K562 (cell line): Measurements from ENCODE around the gene AKAP6. TPM values are rescaled to one million over a fixed set of nuclear protein-coding genes. Genes with fewer than 3 reads are reported as not detected.

Source experiments
- ATAC-seq: fragments of 200-7000 bp; cut with Tn5 transposase; 3 replicates; pipeline ENCODE4 v1.9.1; 2020; ENCODE audit warnings: moderate library complexity
- BruUV-seq: library from RNA; stranded (reverse); fragments of 400-500 nt; replicated peaks from 2 replicates; lab custom pipeline; 2021; lab: Mats Ljungman, UMichigan
- CTCF ChIA-PET: fragments of 300-600 bp; formaldehyde crosslinking; extraction: SDS; loops from one replicate; lab custom pipeline; 2021; ENCODE audit warnings: low intra/inter-chr PET ratio; lab: Yijun Ruan, JAX
- POLR2A ChIA-PET: fragments of 300-600, 350-650 bp; sonication (Branson Sonifier 250); formaldehyde crosslinking; extraction: SDS; loops from one replicate; lab custom pipeline; 2021; ENCODE audit warnings: antibody characterized with exemption, inconsistent platforms; lab: Yijun Ruan, JAX
- DNase-seq, 4 experiments: peaks; one replicate each; pipeline versions ENCODE4 v3.0.0 to v3.0.0-alpha.2; 2011 to 2018; ENCODE audit warnings: low spot score in 3 of 4, mixed read lengths in 3 of 4; ENCODE audit errors: extremely low read depth in 1 of 4
- FAIRE-seq: peaks from 2 replicates; lab custom pipeline; 2011; peaks lifted over from hg19 to GRCh38; lab: Jason Lieb, UNC
- H2AFZ ChIP-seq: 2 replicates; pipeline ENCODE4 v1.6.0; 2011; ENCODE audit warnings: low read depth, low read length, control low read depth, inconsistent platforms
- H3K27ac ChIP-seq: fragments of 200-600 bp; 3 replicates; pipeline ENCODE4 v1.8.0; 2011; ENCODE audit warnings: low read depth, mild to moderate bottlenecking, control low read depth, inconsistent platforms, low read length, moderate library complexity, mixed read lengths; ENCODE audit errors: extremely low read depth
- H3K27me3 ChIP-seq, 2 experiments: fragments of 300-600 bp in 1 of 2; 2 replicates in 1 of 2; 3 replicates in 1 of 2; pipeline versions ENCODE4 v1.6.0 to v1.8.0; 2011; ENCODE audit warnings: inconsistent platforms in 2 of 2, low read length in 2 of 2, mild to moderate bottlenecking in 1 of 2, mixed read lengths in 1 of 2, moderate library complexity in 1 of 2; ENCODE audit not compliant: control insufficient read depth in 2 of 2, insufficient read depth in 2 of 2
- H3K36me3 ChIP-seq: fragments of 300-600 bp; 3 replicates; pipeline ENCODE4 v1.8.0; 2011; ENCODE audit warnings: mild to moderate bottlenecking, low read length, inconsistent platforms; ENCODE audit not compliant: control insufficient read depth, insufficient read depth
- H3K4me1 ChIP-seq, 2 experiments: fragments of 200-600 bp in 1 of 2; replicated peaks in 1 of 2; 2 replicates in 1 of 2; 3 replicates in 1 of 2; pipeline versions ENCODE4 v1.5.1 to v1.8.0; 2011; ENCODE audit warnings: inconsistent platforms in 2 of 2, low read length in 2 of 2, mild to moderate bottlenecking in 1 of 2, mixed read lengths in 1 of 2, moderate library complexity in 1 of 2; ENCODE audit not compliant: control insufficient read depth in 2 of 2, insufficient read depth in 2 of 2
- H3K4me2 ChIP-seq: 2 replicates; pipeline ENCODE4 v1.6.1; 2011; ENCODE audit warnings: low read length, control low read depth, inconsistent platforms, mixed read lengths; ENCODE audit not compliant: insufficient read depth
- H3K4me3 ChIP-seq: fragments of 200-600 bp; sonication (generic), shearing (Covaris generic); 2 replicates; pipeline ENCODE4 v1.5.1; 2016; ENCODE audit warnings: control low read depth, inconsistent platforms
- H3K79me2 ChIP-seq: fragments of 200-600 bp; 3 replicates; pipeline ENCODE4 v1.8.0; 2011; ENCODE audit warnings: low read length, inconsistent platforms; ENCODE audit not compliant: control insufficient read depth, insufficient read depth
- H3K9ac ChIP-seq, 2 experiments: 2 replicates each; pipeline versions ENCODE4 v1.6.0 to v1.6.1; 2011; ENCODE audit warnings: low read depth in 2 of 2, low read length in 2 of 2, control low read depth in 1 of 2, inconsistent platforms in 1 of 2, mild to moderate bottlenecking in 1 of 2, mixed read lengths in 1 of 2; ENCODE audit not compliant: insufficient read depth in 1 of 2
- H3K9me1 ChIP-seq: one replicate; pipeline ENCODE4 v1.6.0; 2011; ENCODE audit warnings: inconsistent platforms, mild to moderate bottlenecking, low read length, moderate library complexity; ENCODE audit not compliant: control insufficient read depth, insufficient read depth
- H3K9me3 ChIP-seq: replicated peaks from 2 replicates; pipeline ENCODE4 v1.5.1; 2011; ENCODE audit warnings: low read depth, low read length, inconsistent platforms; ENCODE audit not compliant: control insufficient read depth, insufficient read depth
- H4K20me1 ChIP-seq: replicated peaks from 2 replicates; pipeline ENCODE4 v1.6.1; 2011; ENCODE audit warnings: low read length, inconsistent platforms, mixed read lengths; ENCODE audit not compliant: control insufficient read depth, insufficient read depth
- ARNT ChIP-seq, 2 experiments: fragments of 450-650 bp; IDR thresholded peaks; 2 replicates each; pipeline ENCODE4 v1.6.1; 2016; ENCODE audit warnings: mild to moderate bottlenecking in 1 of 2
- CTCF ChIP-seq, 3 experiments: IDR thresholded peaks in 2 of 3; conservative IDR thresholded peaks in 1 of 3; 2 replicates each; pipeline ENCODE4 v1.5.1; 2011 to 2012; ENCODE audit warnings: low read length in 3 of 3, mild to moderate bottlenecking in 3 of 3, control low read depth in 2 of 3, improper control_type of control experiment in 1 of 3, inconsistent platforms in 1 of 3, low read depth in 1 of 3, mixed read lengths in 1 of 3, moderate library complexity in 1 of 3; ENCODE audit not compliant: insufficient read depth in 2 of 3
- CXXC5 ChIP-seq: fragments of 250-450 bp; sonication (Bioruptor Pico); IDR thresholded peaks from 2 replicates; pipeline ENCODE4 v1.8.0; 2022; ENCODE audit warnings: inconsistent platforms, mild to moderate bottlenecking, moderate library complexity
- HES1 ChIP-seq: fragments of 450-650 bp; IDR thresholded peaks from 2 replicates; pipeline ENCODE4 v1.6.1; 2016; ENCODE audit warnings: low read depth, mild to moderate bottlenecking, moderate library complexity
- HLTF ChIP-seq: fragments of 450-650 bp; IDR thresholded peaks from 2 replicates; pipeline ENCODE4 v1.6.1; 2016
- PHF8 ChIP-seq: fragments of 200-600 bp; sonication (generic); IDR thresholded peaks from 2 replicates; pipeline ENCODE4 v1.6.1; 2012; ENCODE audit warnings: mixed run types, mild to moderate bottlenecking, inconsistent platforms, low read length, moderate library complexity, borderline replicate concordance
- PML ChIP-seq: IDR thresholded peaks from 2 replicates; pipeline ENCODE4 v1.6.1; 2012; ENCODE audit warnings: low read length, inconsistent platforms
- SIX5 ChIP-seq, 2 experiments: IDR thresholded peaks; 2 replicates each; pipeline ENCODE4 v1.6.1; 2011; ENCODE audit warnings: low read length in 2 of 2, borderline replicate concordance in 1 of 2, low read depth in 1 of 2, mild to moderate bottlenecking in 1 of 2, moderate library complexity in 1 of 2; ENCODE audit not compliant: insufficient read depth in 1 of 2
- SMAD1 ChIP-seq: fragments of 150-350 bp; IDR thresholded peaks from 2 replicates; pipeline ENCODE4 v1.6.1; 2014; ENCODE audit warnings: low read length, low read depth; ENCODE audit not compliant: partially characterized antibody
- SRSF3 ChIP-seq: fragments of 200-400 bp; formaldehyde crosslinking; IDR thresholded peaks from 2 replicates; pipeline ENCODE4 v1.6.1; 2016; ENCODE audit warnings: mild to moderate bottlenecking, low read length, moderate library complexity; ENCODE audit not compliant: insufficient read depth
- TAF15 ChIP-seq: fragments of 200-400 bp; formaldehyde crosslinking; IDR thresholded peaks from 2 replicates; pipeline ENCODE4 v1.6.1; 2017; ENCODE audit warnings: mild to moderate bottlenecking, low read depth, low read length, moderate library complexity
- ZFX ChIP-seq: sonication (generic); formaldehyde crosslinking; IDR thresholded peaks from 2 replicates; pipeline ENCODE4 v1.8.0; 2022; ENCODE audit warnings: mild to moderate bottlenecking, missing genetic modification reagents, moderate library complexity
- ZNF764 ChIP-seq: fragments of 250-450 bp; sonication (Bioruptor Pico); IDR thresholded peaks from 2 replicates; pipeline ENCODE4 v1.4.0; 2020; ENCODE audit warnings: low read depth, mild to moderate bottlenecking, moderate library complexity
- WGBS: fragments of 100-300 bp; shearing (Covaris generic); methylation state at CpG from one replicate; pipeline ENCODE4 v1.1.6; 2016; ENCODE audit warnings: low coverage, mixed read lengths; ENCODE audit not compliant: insufficient coverage; ENCODE audit errors: missing lambda C conversion rate; 5-methylcytosine and 5-hydroxymethylcytosine counted together
- in situ Hi-C: fragments of 300-500 bp; cut with MboI; formaldehyde crosslinking; loops from 4 replicates; pipeline ENCODE4 v1.15.0; 2018; ENCODE audit warnings: inconsistent platforms, mixed read lengths
- intact Hi-C: fragments of 100-400 bp; cut with micrococcal nuclease; formaldehyde crosslinking; loops from 2 replicates; pipeline ENCODE4 v1.14.2; 2022
- polyA plus RNA-seq, 8 experiments: library from polyadenylated mRNA; depleted of rRNA in 4 of 8; stranded (reverse) in 5 of 8; unstranded in 3 of 8; fragments of >200 nt; fragmentation: Nextera tagmentation in 2 of 8; fragmentation: Illumina TruSeq in 1 of 8; extraction: Ambion mirVana in 2 of 8; extraction: Trizol in 1 of 8; gene quantifications; 2 replicates each; pipeline versions ENCODE4 v1.2.1 to v1.2.3, GENCODE V29; 2011 to 2014; ENCODE audit warnings: inconsistent platforms in 1 of 8, missing spikeins in 1 of 8
- total RNA-seq, 7 experiments: library from RNA; depleted of rRNA in 6 of 7; stranded (reverse); fragments of >200 nt in 6 of 7; fragmentation: Illumina TruSeq in 2 of 7; extraction: Trizol in 2 of 7; gene quantifications; 2 replicates each; pipeline versions ENCODE4 v1.2.1 to v1.2.3, GENCODE V29; 2011 to 2021; ENCODE audit warnings: low replicate concordance in 1 of 7

The AKAP6 gene
- total and polyA plus RNA-seq, 9 of the 15 experiments (the other 6 are each of a cell fraction or from before 2014, with no cell fraction given): 0.03 to 1.7 (median 0.48) TPM

- no peak for TF ChIP-seq PHF8
- TF ChIP-seq, all 486 proteins: peak for 0
Measured at GRCh38 chr14:32536175-32536574, 207.1 kb downstream of the AKAP6 start (continued).

- no peaks in the 10 kb centered on the region for H3K36me3 ChIP-seq
- ChIA-PET POLR2A (no interaction called here), CTCF (no interaction called here)
- H2AFZ ChIP-seq: no peak overlapping the region
- no peaks in the 10 kb centered on the region for H3K4me1 ChIP-seq
- DNase-seq (no peak), ATAC-seq (no peak), FAIRE-seq (no peak)
- intact Hi-C loops: no loop called here
- H3K9me1 ChIP-seq: no peaks in the 10 kb centered on the region
- WGBS: 0% methylated on average over 4 of the region's 4 CpGs
- H3K79me2 ChIP-seq: no peaks in the 10 kb centered on the region
- no peak overlapping the region for H3K27ac ChIP-seq
- no peak overlapping the region for H3K9ac ChIP-seq
- H3K27me3 ChIP-seq: no peaks in the 10 kb centered on the region; a peak in 1 of 5 replicates
- H3K4me3 ChIP-seq: no peak overlapping the region
- TF ChIP-seq TAF15: no peak
- H4K20me1 ChIP-seq: no peaks in the 10 kb centered on the region
- no peaks in the 10 kb centered on the region for H3K9me3 ChIP-seq
- in situ Hi-C loops: no loop called here
- no peak overlapping the region for H3K4me2 ChIP-seq
- BruUV-seq: no TSS peak
Measured at GRCh38 chr14:32537166-32537565, 208.1 kb downstream of the AKAP6 start.

GRCh38 chr14:32542507-32542906 is 213.4 kb downstream of the AKAP6 start:
- intact Hi-C loops: no loop called here
- DNase-seq: no peak
- ATAC-seq: no peak
- no peak for FAIRE-seq
- in situ Hi-C loops: no loop called here
- ChIA-PET POLR2A (interaction anchor here (0.6 kb wide), 1 partner anchor 15 kb away, joined by 3 read pairs; no protein-coding TSS in a partner anchor), CTCF (no interaction called here)
- H2AFZ ChIP-seq: no peak overlapping the region
- H3K79me2 ChIP-seq: no peaks in the 10 kb centered on the region
- H3K27me3 ChIP-seq: peaks cover 0 to 2% of the 10 kb centered on the region in 2 experiments; a peak in 1 of 5 replicates
- no peaks in the 10 kb centered on the region for H3K36me3 ChIP-seq
- H3K9me3 ChIP-seq: no peaks in the 10 kb centered on the region
- no peaks in the 10 kb centered on the region for H4K20me1 ChIP-seq
- no peaks in the 10 kb centered on the region for H3K4me1 ChIP-seq
- no peak overlapping the region for H3K4me3 ChIP-seq
- BruUV-seq: no TSS peak
- no peak overlapping the region for H3K9ac ChIP-seq
- 0% methylated on average over 3 of the region's 3 CpGs for WGBS
- H3K4me2 ChIP-seq: no peak overlapping the region
- H3K27ac ChIP-seq: no peak overlapping the region
- H3K9me1 ChIP-seq: no peaks in the 10 kb centered on the region
- no peak for TF ChIP-seq SIX5 (IDR thresholded peaks at IDR 0.05; ENCODE audit: borderline replicate concordance in 1 of 2, insufficient read depth in 1 of 2, low read depth in 1 of 2, low read length in 2 of 2)
- TF ChIP-seq SMAD1: no peak
- no peak for TF ChIP-seq ARNT (IDR thresholded peaks at IDR 0.05)
- TF ChIP-seq SRSF3: no peak
- TF ChIP-seq HES1: no peak
- no peak for TF ChIP-seq ZFX (CRISPR knock-in tag)
- no peak for TF ChIP-seq PML
- TF ChIP-seq CXXC5 (CRISPR knock-in tag): no peak
- no peak for TF ChIP-seq ZNF764 (CRISPR knock-in tag)
- TF ChIP-seq CTCF (IDR thresholded peaks at IDR 0.05 in 2 of 3, conservative IDR thresholded peaks at IDR 0.05 in 1 of 3; ENCODE audit: insufficient read depth in 2 of 3, low read depth in 1 of 3, low read length in 3 of 3): no peak
- no peak for TF ChIP-seq HLTF
